A549 (cell line): Measurements from ENCODE around the gene SMARCD3. TPM values are rescaled to one million over a fixed set of nuclear protein-coding genes. Genes with fewer than 3 reads are reported as not detected.

ENCODE experiments used
- ATAC-seq, 2 experiments: fragments of 200-7000 bp in 1 of 2; fragments of >200 bp in 1 of 2; cut with Nextera tagmentation in 1 of 2; cut with Tn5 transposase in 1 of 2; 3 replicates each; pipeline versions ENCODE4 v1.8.0 to v1.9.1; 2018 to 2020; ENCODE audit warnings: mild to moderate bottlenecking in 1 of 2, moderate library complexity in 1 of 2
- CTCF ChIA-PET: fragments of 300-600 bp; sonication (Branson Sonifier 250); formaldehyde crosslinking; extraction: SDS; loops from one replicate; lab custom pipeline; 2021; ENCODE audit warnings: antibody characterized with exemption, inconsistent platforms; lab: Yijun Ruan, JAX
- POLR2A ChIA-PET: fragments of 350-600 bp; formaldehyde crosslinking; extraction: SDS; loops from one replicate; lab custom pipeline; 2021; ENCODE audit warnings: antibody characterized with exemption, inconsistent platforms; lab: Yijun Ruan, JAX
- DNase-seq, 2 experiments: peaks; one replicate each; pipeline versions ENCODE4 v3.0.0 to v3.0.0-alpha.2; 2011 to 2016; ENCODE audit warnings: low read depth in 1 of 2, low spot score in 1 of 2
- FAIRE-seq: peaks from 2 replicates; lab custom pipeline; 2011; peaks lifted over from hg19 to GRCh38; lab: Jason Lieb, UNC
- H3K27ac ChIP-seq, 2 experiments: fragments of >200 bp; sonication (Bioruptor Twin); formaldehyde crosslinking; 3 replicates each; pipeline ENCODE4 v1.5.1; 2016 to 2017
- H3K4me1 ChIP-seq: fragments of >200 bp; sonication (Bioruptor Twin); formaldehyde crosslinking; 3 replicates; pipeline ENCODE4 v1.6.1; 2016
- H3K4me2 ChIP-seq: fragments of >200 bp; sonication (Bioruptor Twin); formaldehyde crosslinking; 3 replicates; pipeline ENCODE4 v1.6.1; 2016
- H3K4me3 ChIP-seq: fragments of >200 bp; sonication (Bioruptor Twin); formaldehyde crosslinking; 3 replicates; pipeline ENCODE4 v1.5.1; 2016
- H3K9me3 ChIP-seq: fragments of >200 bp; sonication (Bioruptor Twin); formaldehyde crosslinking; 3 replicates; pipeline ENCODE4 v1.6.1; 2016
- CEBPB ChIP-seq, 2 experiments: fragments of >200 bp in 1 of 2; sonication (Bioruptor Twin) in 1 of 2; formaldehyde crosslinking in 1 of 2; IDR thresholded peaks; 2 replicates each; pipeline ENCODE4 v1.6.1; 2012 to 2016
- EHF ChIP-seq: fragments of 250-450 bp; sonication (Bioruptor Pico); IDR thresholded peaks from 2 replicates; pipeline ENCODE4 v1.5.0; 2020; ENCODE audit warnings: mild to moderate bottlenecking
- ESRRA ChIP-seq: fragments of 150-350 bp; IDR thresholded peaks from 2 replicates; pipeline ENCODE4 v1.6.1; 2014; ENCODE audit warnings: mild to moderate bottlenecking, low read length, borderline replicate concordance
- FOSL2 ChIP-seq, 2 experiments: fragments of 450-650 bp in 1 of 2; fragments of >200 bp in 1 of 2; sonication (Bioruptor Twin) in 1 of 2; formaldehyde crosslinking; IDR thresholded peaks; 2 replicates each; pipeline versions ENCODE4 v1.5.0 to v1.6.1; 2016 to 2020; ENCODE audit warnings: mild to moderate bottlenecking in 1 of 2, moderate library complexity in 1 of 2
- GATA3 ChIP-seq: IDR thresholded peaks from 2 replicates; pipeline ENCODE4 v1.6.1; 2012; ENCODE audit warnings: borderline replicate concordance
- MAFK ChIP-seq: fragments of 450-650 bp; IDR thresholded peaks from 2 replicates; pipeline ENCODE4 v1.6.1; 2014; ENCODE audit not compliant: partially characterized antibody
- NFE2L2 ChIP-seq: fragments of 150-350 bp; conservative IDR thresholded peaks from 2 replicates; pipeline ENCODE4 v1.6.1; 2014; ENCODE audit warnings: low read length
- PHF8 ChIP-seq: fragments of 200-600 bp; sonication (generic); IDR thresholded peaks from 2 replicates; pipeline ENCODE4 v1.6.1; 2016; ENCODE audit warnings: low read depth, mild to moderate bottlenecking, antibody characterized with exemption, moderate library complexity, borderline replicate concordance
- RCOR1 ChIP-seq: fragments of 150-350 bp; IDR thresholded peaks from 2 replicates; pipeline ENCODE4 v1.6.1; 2014; ENCODE audit warnings: antibody characterized with exemption, low read length, low read depth
- RFX5 ChIP-seq: fragments of 450-650 bp; IDR thresholded peaks from 2 replicates; pipeline ENCODE4 v1.7.1; 2014; ENCODE audit warnings: antibody characterized with exemption, mild to moderate bottlenecking, moderate library complexity
- SREBF2 ChIP-seq: fragments of 450-650 bp; IDR thresholded peaks from 2 replicates; pipeline ENCODE4 v1.6.1; 2014; ENCODE audit warnings: mild to moderate bottlenecking, moderate library complexity
- TFCP2L1 ChIP-seq: fragments of 250-450 bp; sonication (Bioruptor Pico); IDR thresholded peaks from 2 replicates; pipeline ENCODE4 v1.5.0; 2021; ENCODE audit warnings: mild to moderate bottlenecking
- ZSCAN20 ChIP-seq: fragments of 250-450 bp; sonication (Bioruptor Pico); IDR thresholded peaks from 2 replicates; pipeline ENCODE4 v1.8.0; 2022; ENCODE audit warnings: mild to moderate bottlenecking, moderate library complexity
- WGBS: methylation state at CpG from one replicate; pipeline ENCODE4 v1.1.6; 2017; ENCODE audit errors: missing lambda C conversion rate; 5-methylcytosine and 5-hydroxymethylcytosine counted together
- polyA plus RNA-seq, 4 experiments: library from polyadenylated mRNA; depleted of rRNA in 3 of 4; stranded (reverse); fragments of >200 nt; fragmentation: RNase III in 1 of 4; extraction: RNeasy Plus Mini Kit Qiagen cat#74134 plus additional on column Dnase treatment in 1 of 4; gene quantifications; 2 replicates in 3 of 4; 3 replicates in 1 of 4; pipeline ENCODE4 v1.2.3, GENCODE V29; 2011 to 2017
- TF ChIP-seq, protein P1 (sequence below): fragments of 450-650 bp; IDR thresholded peaks from 2 replicates; pipeline ENCODE4 v1.6.1; 2014; ENCODE audit warnings: antibody characterized with exemption
- TF ChIP-seq, protein P2 (sequence below): fragments of 200-600 bp; sonication (generic); IDR thresholded peaks from 2 replicates; pipeline ENCODE4 v1.6.1; 2016; ENCODE audit warnings: antibody characterized with exemption, mild to moderate bottlenecking, moderate library complexity
- TF ChIP-seq, protein P3 (sequence below): fragments of 250-450 bp; sonication (Bioruptor Pico); IDR thresholded peaks from 2 replicates; pipeline ENCODE4 v1.5.0; 2021; ENCODE audit warnings: mild to moderate bottlenecking, moderate library complexity, borderline replicate concordance
- TF ChIP-seq, protein P4 (sequence below): fragments of >200 bp; sonication (Bioruptor Twin); formaldehyde crosslinking; IDR thresholded peaks from 2 replicates; pipeline ENCODE4 v1.6.1; 2016
- TF ChIP-seq, protein P5 (sequence below): IDR thresholded peaks from 2 replicates; pipeline ENCODE4 v1.6.1; 2012; ENCODE audit warnings: low read depth, borderline replicate concordance
- TF ChIP-seq, protein P6 (sequence below): fragments of 250-450 bp; sonication (Bioruptor Pico); IDR thresholded peaks from 2 replicates; pipeline ENCODE4 v1.5.0; 2020; ENCODE audit warnings: low read depth, mild to moderate bottlenecking, moderate library complexity
- TF ChIP-seq, protein P7 (sequence below): fragments of >200 bp; sonication (Bioruptor Twin); formaldehyde crosslinking; IDR thresholded peaks from 3 replicates; pipeline ENCODE4 v1.6.1; 2016

SMARCD3 gene
- polyA plus RNA-seq, 2 of the 4 experiments (the other 2 are of a cell fraction) = 11.6 to 12.5 TPM

DNA sequence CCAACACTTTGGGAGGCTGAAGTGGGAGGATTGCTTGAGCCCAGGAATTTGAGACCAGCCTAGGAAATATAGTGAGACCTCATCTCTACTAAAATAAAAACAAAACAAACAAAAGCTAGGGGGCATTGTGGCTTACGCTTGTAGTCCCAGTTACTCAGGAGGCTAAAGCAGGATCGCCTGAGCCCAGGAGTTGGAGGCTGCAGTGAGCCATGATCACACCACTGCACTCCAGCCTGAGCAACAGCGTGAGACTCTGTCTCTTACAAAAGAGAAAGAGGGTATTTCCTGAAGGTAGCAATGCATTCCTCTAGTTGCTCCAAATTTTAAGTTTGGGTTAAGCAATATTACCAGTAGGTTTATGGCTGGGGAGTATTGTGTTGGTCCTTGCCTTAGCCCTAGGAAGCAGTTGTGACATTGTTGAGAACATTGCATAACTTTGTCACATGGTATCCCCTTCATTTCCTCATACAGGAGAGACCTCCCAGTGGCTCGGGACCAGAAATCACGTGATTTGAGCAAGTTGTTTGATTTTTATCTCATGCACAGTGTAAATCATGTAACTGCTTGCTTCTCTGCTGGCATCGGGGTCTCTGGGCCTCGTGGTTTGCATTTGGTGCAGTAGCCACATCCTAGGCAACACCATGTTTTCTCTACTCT lies 23.3 kb upstream of the SMARCD3 start:
- TF ChIP-seq GATA3 (0 out of 2 replicates have a peak, but pooled peaks have one; percentile 14), CEBPB (IDR thresholded peaks at IDR 0.05) (peak; percentile 46 to 57; a peak in 2 of 4 replicates), ESRRA (no peak)
- TF ChIP-seq, protein P1, sequence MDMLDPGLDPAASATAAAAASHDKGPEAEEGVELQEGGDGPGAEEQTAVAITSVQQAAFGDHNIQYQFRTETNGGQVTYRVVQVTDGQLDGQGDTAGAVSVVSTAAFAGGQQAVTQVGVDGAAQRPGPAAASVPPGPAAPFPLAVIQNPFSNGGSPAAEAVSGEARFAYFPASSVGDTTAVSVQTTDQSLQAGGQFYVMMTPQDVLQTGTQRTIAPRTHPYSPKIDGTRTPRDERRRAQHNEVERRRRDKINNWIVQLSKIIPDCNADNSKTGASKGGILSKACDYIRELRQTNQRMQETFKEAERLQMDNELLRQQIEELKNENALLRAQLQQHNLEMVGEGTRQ = peak; percentile 81
- TF ChIP-seq, all 56 proteins: peak for 3
- Histone ChIP-seq H3K4me3 (no peak overlapping the region), H3K4me2 (no peak overlapping the region), H3K4me1 (peaks cover 16% of the 10 kb centered on the region; the same call in 2 of the 3 replicates), H3K27ac (no peak overlapping the region), H3K9me3 (no peaks in the 10 kb centered on the region)
- peak in 1 of 2 experiments; percentile 33 for DNase-seq
- no peak for ATAC-seq
- no peak for FAIRE-seq
- 68% methylated on average over 7 of the region's 7 CpGs for WGBS
- POLR2A ChIA-PET = no interaction called here
- CTCF ChIA-PET = interaction anchor here (0.7 kb wide), 1 partner anchor 20 kb away, joined by 3 read pairs; no protein-coding TSS in a partner anchor

DNA sequence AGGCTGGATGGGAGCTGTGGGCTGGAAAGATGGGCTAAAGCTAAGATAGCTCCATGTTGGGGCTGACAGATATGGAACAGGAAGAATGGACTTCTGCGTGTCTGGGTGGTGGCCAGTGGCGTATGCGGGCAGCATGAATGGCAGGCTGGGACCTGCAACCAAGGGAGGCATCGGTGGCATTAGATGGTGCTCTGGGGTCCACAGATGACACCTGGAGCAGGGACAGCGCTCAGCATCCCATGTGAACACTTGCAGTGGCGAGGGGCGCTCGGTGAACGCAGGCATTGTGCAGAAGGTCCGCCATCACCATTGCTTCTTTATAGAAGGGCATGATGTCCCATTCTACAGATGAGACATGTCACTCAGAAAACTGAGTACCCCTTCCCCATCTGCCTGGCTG lies 21.0 kb upstream of the SMARCD3 start:
- POLR2A ChIA-PET = interaction anchor here (0.5 kb wide), 1 partner anchor 21 kb away, joined by 3 read pairs; no protein-coding TSS in a partner anchor
- no peak for DNase-seq
- H3K9me3 ChIP-seq = no peaks in the 10 kb centered on the region
- no peak for ATAC-seq
- 80% methylated on average over 10 of the region's 10 CpGs for WGBS
- FAIRE-seq = no peak
- H3K4me2 ChIP-seq = no peak overlapping the region
- no peak overlapping the region for H3K4me3 ChIP-seq
- TF ChIP-seq ZSCAN20 (CRISPR knock-in tag) (no peak), SREBF2 (no peak), RCOR1 (no peak), NFE2L2 (no peak), RFX5 (no peak), FOSL2 (IDR thresholded peaks at IDR 0.05) (no peak), FOSL2 (CRISPR knock-in tag; IDR thresholded peaks at IDR 0.05) (no peak), MAFK (no peak), EHF (CRISPR knock-in tag) (no peak), PHF8 (no peak), TFCP2L1 (no peak), CEBPB (IDR thresholded peaks at IDR 0.05) (no peak)
- TF ChIP-seq, protein P2, sequence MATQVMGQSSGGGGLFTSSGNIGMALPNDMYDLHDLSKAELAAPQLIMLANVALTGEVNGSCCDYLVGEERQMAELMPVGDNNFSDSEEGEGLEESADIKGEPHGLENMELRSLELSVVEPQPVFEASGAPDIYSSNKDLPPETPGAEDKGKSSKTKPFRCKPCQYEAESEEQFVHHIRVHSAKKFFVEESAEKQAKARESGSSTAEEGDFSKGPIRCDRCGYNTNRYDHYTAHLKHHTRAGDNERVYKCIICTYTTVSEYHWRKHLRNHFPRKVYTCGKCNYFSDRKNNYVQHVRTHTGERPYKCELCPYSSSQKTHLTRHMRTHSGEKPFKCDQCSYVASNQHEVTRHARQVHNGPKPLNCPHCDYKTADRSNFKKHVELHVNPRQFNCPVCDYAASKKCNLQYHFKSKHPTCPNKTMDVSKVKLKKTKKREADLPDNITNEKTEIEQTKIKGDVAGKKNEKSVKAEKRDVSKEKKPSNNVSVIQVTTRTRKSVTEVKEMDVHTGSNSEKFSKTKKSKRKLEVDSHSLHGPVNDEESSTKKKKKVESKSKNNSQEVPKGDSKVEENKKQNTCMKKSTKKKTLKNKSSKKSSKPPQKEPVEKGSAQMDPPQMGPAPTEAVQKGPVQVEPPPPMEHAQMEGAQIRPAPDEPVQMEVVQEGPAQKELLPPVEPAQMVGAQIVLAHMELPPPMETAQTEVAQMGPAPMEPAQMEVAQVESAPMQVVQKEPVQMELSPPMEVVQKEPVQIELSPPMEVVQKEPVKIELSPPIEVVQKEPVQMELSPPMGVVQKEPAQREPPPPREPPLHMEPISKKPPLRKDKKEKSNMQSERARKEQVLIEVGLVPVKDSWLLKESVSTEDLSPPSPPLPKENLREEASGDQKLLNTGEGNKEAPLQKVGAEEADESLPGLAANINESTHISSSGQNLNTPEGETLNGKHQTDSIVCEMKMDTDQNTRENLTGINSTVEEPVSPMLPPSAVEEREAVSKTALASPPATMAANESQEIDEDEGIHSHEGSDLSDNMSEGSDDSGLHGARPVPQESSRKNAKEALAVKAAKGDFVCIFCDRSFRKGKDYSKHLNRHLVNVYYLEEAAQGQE = no peak
- TF ChIP-seq, protein P3, sequence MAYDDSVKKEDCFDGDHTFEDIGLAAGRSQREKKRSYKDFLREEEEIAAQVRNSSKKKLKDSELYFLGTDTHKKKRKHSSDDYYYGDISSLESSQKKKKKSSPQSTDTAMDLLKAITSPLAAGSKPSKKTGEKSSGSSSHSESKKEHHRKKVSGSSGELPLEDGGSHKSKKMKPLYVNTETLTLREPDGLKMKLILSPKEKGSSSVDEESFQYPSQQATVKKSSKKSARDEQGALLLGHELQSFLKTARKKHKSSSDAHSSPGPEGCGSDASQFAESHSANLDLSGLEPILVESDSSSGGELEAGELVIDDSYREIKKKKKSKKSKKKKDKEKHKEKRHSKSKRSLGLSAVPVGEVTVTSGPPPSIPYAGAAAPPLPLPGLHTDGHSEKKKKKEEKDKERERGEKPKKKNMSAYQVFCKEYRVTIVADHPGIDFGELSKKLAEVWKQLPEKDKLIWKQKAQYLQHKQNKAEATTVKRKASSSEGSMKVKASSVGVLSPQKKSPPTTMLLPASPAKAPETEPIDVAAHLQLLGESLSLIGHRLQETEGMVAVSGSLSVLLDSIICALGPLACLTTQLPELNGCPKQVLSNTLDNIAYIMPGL (CRISPR knock-in tag) = no peak
- TF ChIP-seq, protein P4, sequence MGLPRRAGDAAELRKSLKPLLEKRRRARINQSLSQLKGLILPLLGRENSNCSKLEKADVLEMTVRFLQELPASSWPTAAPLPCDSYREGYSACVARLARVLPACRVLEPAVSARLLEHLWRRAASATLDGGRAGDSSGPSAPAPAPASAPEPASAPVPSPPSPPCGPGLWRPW = no peak
- TF ChIP-seq, protein P5, sequence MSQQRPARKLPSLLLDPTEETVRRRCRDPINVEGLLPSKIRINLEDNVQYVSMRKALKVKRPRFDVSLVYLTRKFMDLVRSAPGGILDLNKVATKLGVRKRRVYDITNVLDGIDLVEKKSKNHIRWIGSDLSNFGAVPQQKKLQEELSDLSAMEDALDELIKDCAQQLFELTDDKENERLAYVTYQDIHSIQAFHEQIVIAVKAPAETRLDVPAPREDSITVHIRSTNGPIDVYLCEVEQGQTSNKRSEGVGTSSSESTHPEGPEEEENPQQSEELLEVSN = no peak
- TF ChIP-seq, protein P6, sequence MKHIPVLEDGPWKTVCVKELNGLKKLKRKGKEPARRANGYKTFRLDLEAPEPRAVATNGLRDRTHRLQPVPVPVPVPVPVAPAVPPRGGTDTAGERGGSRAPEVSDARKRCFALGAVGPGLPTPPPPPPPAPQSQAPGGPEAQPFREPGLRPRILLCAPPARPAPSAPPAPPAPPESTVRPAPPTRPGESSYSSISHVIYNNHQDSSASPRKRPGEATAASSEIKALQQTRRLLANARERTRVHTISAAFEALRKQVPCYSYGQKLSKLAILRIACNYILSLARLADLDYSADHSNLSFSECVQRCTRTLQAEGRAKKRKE = no peak
- TF ChIP-seq, protein P7, sequence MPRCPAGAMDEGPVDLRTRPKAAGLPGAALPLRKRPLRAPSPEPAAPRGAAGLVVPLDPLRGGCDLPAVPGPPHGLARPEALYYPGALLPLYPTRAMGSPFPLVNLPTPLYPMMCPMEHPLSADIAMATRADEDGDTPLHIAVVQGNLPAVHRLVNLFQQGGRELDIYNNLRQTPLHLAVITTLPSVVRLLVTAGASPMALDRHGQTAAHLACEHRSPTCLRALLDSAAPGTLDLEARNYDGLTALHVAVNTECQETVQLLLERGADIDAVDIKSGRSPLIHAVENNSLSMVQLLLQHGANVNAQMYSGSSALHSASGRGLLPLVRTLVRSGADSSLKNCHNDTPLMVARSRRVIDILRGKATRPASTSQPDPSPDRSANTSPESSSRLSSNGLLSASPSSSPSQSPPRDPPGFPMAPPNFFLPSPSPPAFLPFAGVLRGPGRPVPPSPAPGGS = no peak
- CTCF ChIA-PET = interaction anchor here (0.9 to 1.7 kb wide), 4 partner anchors 25 to 102 kb away, joined by 3 to 5 read pairs (median 4); no protein-coding TSS in a partner anchor
- H3K27ac ChIP-seq = no peak overlapping the region
- H3K4me1 ChIP-seq = peaks cover 9% of the 10 kb centered on the region; the same call in 1 of the 3 replicates
